ENCODE results near the gene PPP2R5E.

DNA sequence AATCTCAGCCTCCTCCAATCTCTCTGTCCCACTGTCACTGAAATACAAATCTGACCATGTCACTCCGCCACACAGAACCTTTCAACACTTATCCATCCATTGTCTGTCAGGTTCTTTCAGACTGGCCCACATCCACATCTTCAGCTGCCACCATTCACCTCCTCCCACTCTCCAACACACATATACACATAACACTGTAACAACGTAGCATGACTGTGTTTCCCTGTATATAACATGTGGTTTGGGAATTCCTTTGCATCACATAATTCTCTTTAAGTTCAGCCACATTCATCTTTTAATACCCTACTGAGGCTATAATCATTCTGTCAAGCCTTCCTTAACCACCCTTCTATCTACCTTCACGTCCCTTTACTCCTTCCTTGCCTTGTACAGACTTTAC lies 99.2 kb downstream of the PPP2R5E start:
- TF ChIP-seq GATA2 (IDR thresholded peaks at IDR 0.05; ENCODE audit: low read depth, low read length) = no peak
- no peak for TF ChIP-seq GATA3 (IDR thresholded peaks at IDR 0.05; ENCODE audit: low read depth, low read length)
